WTC11 (cell line): Measurements from ENCODE around the gene RASSF3. TPM values are rescaled to one million over a fixed set of nuclear protein-coding genes. Genes with fewer than 3 reads are reported as not detected.

Experiments used
- ATAC-seq: fragments of 200-7000 bp; cut with Tn5 transposase; 2 replicates; pipeline ENCODE4 v1.10.0; 2021; ENCODE audit warnings: mild to moderate bottlenecking, moderate library complexity
- CTCF ChIA-PET: fragments of 300-600 bp; sonication (Branson Sonifier 250); formaldehyde crosslinking; loops from one replicate; lab custom pipeline; 2021; ENCODE audit warnings: antibody characterized with exemption; lab: Charles Lee
- POLR2A ChIA-PET: fragments of 350-600 bp; sonication (Branson Sonifier 250); formaldehyde crosslinking; loops from one replicate; lab custom pipeline; 2021; ENCODE audit warnings: antibody characterized with exemption; lab: Charles Lee
- DNase-seq: peaks from one replicate; pipeline ENCODE4 v3.0.0; 2021; ENCODE audit warnings: low spot score
- H3K27ac Mint-ChIP-seq: 2 replicates; pipeline ENCODE4 v1.8.0; 2021; ENCODE audit warnings: mixed read lengths
- H3K27me3 Mint-ChIP-seq: 2 replicates; pipeline ENCODE4 v1.8.0; 2021; ENCODE audit warnings: low read depth, mild to moderate bottlenecking, moderate library complexity, mixed read lengths
- H3K36me3 Mint-ChIP-seq: 2 replicates; pipeline ENCODE4 v1.8.0; 2021; ENCODE audit warnings: mixed read lengths
- H3K4me1 Mint-ChIP-seq: 2 replicates; pipeline ENCODE4 v1.8.0; 2022; ENCODE audit warnings: mixed read lengths
- H3K4me3 Mint-ChIP-seq: 2 replicates; pipeline ENCODE4 v1.8.0; 2021; ENCODE audit warnings: mild to moderate bottlenecking, moderate library complexity, mixed read lengths
- H3K9me3 Mint-ChIP-seq: 2 replicates; pipeline ENCODE4 v1.8.0; 2021; ENCODE audit warnings: mixed read lengths
- ELF4 ChIP-seq: sonication (generic); formaldehyde crosslinking; IDR thresholded peaks from 2 replicates; pipeline ENCODE4 v1.8.1; 2022; ENCODE audit warnings: low read depth, mild to moderate bottlenecking, moderate library complexity, missing genetic modification reagents
- GABPB1 ChIP-seq: sonication (generic); formaldehyde crosslinking; IDR thresholded peaks from 2 replicates; pipeline ENCODE4 v1.8.1; 2023; ENCODE audit warnings: mild to moderate bottlenecking, missing genetic modification reagents
- NFATC4 ChIP-seq: fragments of 250-450 bp; sonication (Bioruptor Pico); IDR thresholded peaks from 2 replicates; pipeline ENCODE4 v1.9.0; 2021; ENCODE audit warnings: mild to moderate bottlenecking
- RELA ChIP-seq: sonication (generic); formaldehyde crosslinking; IDR thresholded peaks from 2 replicates; pipeline ENCODE4 v1.8.1; 2022; ENCODE audit warnings: missing genetic modification reagents, mild to moderate bottlenecking, borderline replicate concordance
- ZNF219 ChIP-seq: sonication (generic); formaldehyde crosslinking; IDR thresholded peaks from 2 replicates; pipeline ENCODE4 v1.8.0; 2023; ENCODE audit warnings: missing genetic modification reagents, mild to moderate bottlenecking, borderline replicate concordance
- ZNF416 ChIP-seq: fragments of 250-450 bp; sonication (Bioruptor Pico); IDR thresholded peaks from 2 replicates; pipeline ENCODE4 v1.9.0; 2021; ENCODE audit warnings: mild to moderate bottlenecking, inconsistent platforms
- ZNF423 ChIP-seq: fragments of 250-450 bp; sonication (Bioruptor Pico); IDR thresholded peaks from 2 replicates; pipeline ENCODE4 v2.1.2; 2022; ENCODE audit warnings: mild to moderate bottlenecking, moderate library complexity
- total RNA-seq: library from RNA; stranded (reverse); gene quantifications from 3 replicates; pipeline ENCODE4 v1.2.3, GENCODE V29; 2021
- TF ChIP-seq, protein P1 (sequence below): sonication (generic); formaldehyde crosslinking; IDR thresholded peaks from 2 replicates; pipeline ENCODE4 v1.8.1; 2023; ENCODE audit warnings: mild to moderate bottlenecking, missing genetic modification reagents, borderline replicate concordance
- TF ChIP-seq, protein P2 (sequence below): sonication (generic); formaldehyde crosslinking; IDR thresholded peaks from 2 replicates; pipeline ENCODE4 v1.8.1; 2022; ENCODE audit warnings: mild to moderate bottlenecking, missing genetic modification reagents, moderate library complexity, borderline replicate concordance
- TF ChIP-seq, protein P3 (sequence below): sonication (generic); formaldehyde crosslinking; IDR thresholded peaks from 2 replicates; pipeline ENCODE4 v1.8.0; 2023; ENCODE audit warnings: missing genetic modification reagents
- TF ChIP-seq, protein P4 (sequence below): fragments of 250-450 bp; sonication (Bioruptor Pico); IDR thresholded peaks from 2 replicates; pipeline ENCODE4 v1.9.0; 2021; ENCODE audit warnings: mild to moderate bottlenecking
- TF ChIP-seq, protein P5 (sequence below): sonication (generic); formaldehyde crosslinking; IDR thresholded peaks from 2 replicates; pipeline ENCODE4 v1.8.0; 2023; ENCODE audit warnings: mild to moderate bottlenecking, missing genetic modification reagents
- TF ChIP-seq, protein P6 (sequence below): fragments of 250-450 bp; sonication (Bioruptor Pico); IDR thresholded peaks from 2 replicates; pipeline ENCODE4 v1.8.0; 2021; ENCODE audit warnings: mild to moderate bottlenecking
- TF ChIP-seq, protein P7 (sequence below): sonication (generic); formaldehyde crosslinking; IDR thresholded peaks from 2 replicates; pipeline ENCODE4 v1.8.0; 2022; ENCODE audit warnings: mild to moderate bottlenecking, missing genetic modification reagents
- TF ChIP-seq, protein P8 (sequence below): sonication (generic); formaldehyde crosslinking; conservative IDR thresholded peaks from 2 replicates; pipeline ENCODE4 v1.8.1; 2023; ENCODE audit warnings: mild to moderate bottlenecking, low read depth, missing genetic modification reagents, moderate library complexity
- TF ChIP-seq, protein P9 (sequence below): sonication (generic); formaldehyde crosslinking; conservative IDR thresholded peaks from 2 replicates; pipeline ENCODE4 v1.8.1; 2022; ENCODE audit warnings: mild to moderate bottlenecking, missing genetic modification reagents
- TF ChIP-seq, protein P10 (sequence below): fragments of 250-450 bp; sonication (Bioruptor Pico); IDR thresholded peaks from 2 replicates; pipeline ENCODE4 v1.9.0; 2021; ENCODE audit warnings: moderate library complexity, mild to moderate bottlenecking, inconsistent platforms, borderline replicate concordance

Gene RASSF3
- total RNA-seq, 1 experiment from 2014 or later = 54.7 TPM

DNA sequence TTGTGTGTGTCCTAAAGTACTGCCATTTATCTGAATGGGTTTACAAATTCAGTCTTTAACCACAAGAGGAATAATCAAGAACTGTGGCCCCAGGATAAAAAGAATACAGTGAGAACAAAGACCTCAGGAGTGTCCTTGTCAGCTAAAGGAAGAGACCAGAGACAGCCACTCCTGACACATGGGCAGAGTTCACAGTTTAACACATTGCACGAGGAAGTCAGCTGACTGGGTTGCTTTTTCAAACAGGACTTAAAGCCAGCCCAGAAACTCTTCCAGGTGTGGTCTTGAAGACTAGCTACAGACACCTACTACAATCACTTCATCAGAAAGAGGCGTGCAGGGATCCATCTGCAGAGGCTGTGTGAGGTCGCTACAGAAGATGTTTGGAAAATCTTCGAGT lies 106.1 kb downstream of the RASSF3 start (continued):
- TF ChIP-seq, protein P1, sequence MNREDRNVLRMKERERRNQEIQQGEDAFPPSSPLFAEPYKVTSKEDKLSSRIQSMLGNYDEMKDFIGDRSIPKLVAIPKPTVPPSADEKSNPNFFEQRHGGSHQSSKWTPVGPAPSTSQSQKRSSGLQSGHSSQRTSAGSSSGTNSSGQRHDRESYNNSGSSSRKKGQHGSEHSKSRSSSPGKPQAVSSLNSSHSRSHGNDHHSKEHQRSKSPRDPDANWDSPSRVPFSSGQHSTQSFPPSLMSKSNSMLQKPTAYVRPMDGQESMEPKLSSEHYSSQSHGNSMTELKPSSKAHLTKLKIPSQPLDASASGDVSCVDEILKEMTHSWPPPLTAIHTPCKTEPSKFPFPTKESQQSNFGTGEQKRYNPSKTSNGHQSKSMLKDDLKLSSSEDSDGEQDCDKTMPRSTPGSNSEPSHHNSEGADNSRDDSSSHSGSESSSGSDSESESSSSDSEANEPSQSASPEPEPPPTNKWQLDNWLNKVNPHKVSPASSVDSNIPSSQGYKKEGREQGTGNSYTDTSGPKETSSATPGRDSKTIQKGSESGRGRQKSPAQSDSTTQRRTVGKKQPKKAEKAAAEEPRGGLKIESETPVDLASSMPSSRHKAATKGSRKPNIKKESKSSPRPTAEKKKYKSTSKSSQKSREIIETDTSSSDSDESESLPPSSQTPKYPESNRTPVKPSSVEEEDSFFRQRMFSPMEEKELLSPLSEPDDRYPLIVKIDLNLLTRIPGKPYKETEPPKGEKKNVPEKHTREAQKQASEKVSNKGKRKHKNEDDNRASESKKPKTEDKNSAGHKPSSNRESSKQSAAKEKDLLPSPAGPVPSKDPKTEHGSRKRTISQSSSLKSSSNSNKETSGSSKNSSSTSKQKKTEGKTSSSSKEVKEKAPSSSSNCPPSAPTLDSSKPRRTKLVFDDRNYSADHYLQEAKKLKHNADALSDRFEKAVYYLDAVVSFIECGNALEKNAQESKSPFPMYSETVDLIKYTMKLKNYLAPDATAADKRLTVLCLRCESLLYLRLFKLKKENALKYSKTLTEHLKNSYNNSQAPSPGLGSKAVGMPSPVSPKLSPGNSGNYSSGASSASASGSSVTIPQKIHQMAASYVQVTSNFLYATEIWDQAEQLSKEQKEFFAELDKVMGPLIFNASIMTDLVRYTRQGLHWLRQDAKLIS = no peak
- TF ChIP-seq, all 79 proteins: peak for 0

DNA sequence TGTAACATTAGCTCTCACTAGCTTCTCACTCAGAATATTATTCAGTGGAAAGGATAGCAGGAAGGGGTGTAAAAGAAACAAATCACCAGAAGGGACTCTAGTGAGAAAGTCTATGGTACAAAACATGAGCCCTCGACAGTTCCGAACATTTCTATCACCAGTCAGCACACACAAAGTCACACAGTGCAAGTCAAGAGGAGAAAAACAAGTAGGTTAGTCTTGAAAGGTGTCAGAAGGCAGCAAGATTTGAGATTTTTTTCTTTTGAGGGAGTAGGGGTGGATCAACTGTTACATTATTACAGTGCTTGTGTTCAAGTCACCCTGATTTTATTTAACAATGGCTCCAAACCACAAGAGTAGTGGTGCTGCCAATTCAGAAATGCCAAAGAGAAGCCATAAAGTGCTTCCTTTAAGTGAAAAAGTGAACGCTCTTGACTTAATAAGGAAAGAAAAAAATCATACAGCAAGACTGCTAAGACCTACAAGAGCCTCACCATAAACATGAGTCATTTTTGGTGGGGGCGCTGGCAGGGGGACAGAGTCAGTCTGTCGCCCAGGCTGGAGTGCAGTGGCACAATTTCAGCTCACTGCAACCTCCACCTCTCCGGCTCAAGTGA lies 106.7 kb downstream of the RASSF3 start:
- no peaks in the 10 kb centered on the region for H3K27me3 Mint-ChIP-seq
- ATAC-seq = no peak
- no peak overlapping the region for H3K4me3 Mint-ChIP-seq
- no peak overlapping the region for H3K27ac Mint-ChIP-seq
- H3K36me3 Mint-ChIP-seq = peaks cover 30% of the 10 kb centered on the region
- DNase-seq = no peak
- CTCF ChIA-PET = no interaction called here
- H3K4me1 Mint-ChIP-seq = no peaks in the 10 kb centered on the region
- POLR2A ChIA-PET = no interaction called here
- no peaks in the 10 kb centered on the region for H3K9me3 Mint-ChIP-seq
- TF ChIP-seq RELA (CRISPR knock-in tag) (no peak), ZNF423 (CRISPR knock-in tag) (no peak), NFATC4 (no peak), GABPB1 (no peak), ZNF219 (CRISPR knock-in tag) (no peak), ELF4 (CRISPR knock-in tag) (no peak), ZNF416 (CRISPR knock-in tag) (no peak)
- TF ChIP-seq, protein P2, sequence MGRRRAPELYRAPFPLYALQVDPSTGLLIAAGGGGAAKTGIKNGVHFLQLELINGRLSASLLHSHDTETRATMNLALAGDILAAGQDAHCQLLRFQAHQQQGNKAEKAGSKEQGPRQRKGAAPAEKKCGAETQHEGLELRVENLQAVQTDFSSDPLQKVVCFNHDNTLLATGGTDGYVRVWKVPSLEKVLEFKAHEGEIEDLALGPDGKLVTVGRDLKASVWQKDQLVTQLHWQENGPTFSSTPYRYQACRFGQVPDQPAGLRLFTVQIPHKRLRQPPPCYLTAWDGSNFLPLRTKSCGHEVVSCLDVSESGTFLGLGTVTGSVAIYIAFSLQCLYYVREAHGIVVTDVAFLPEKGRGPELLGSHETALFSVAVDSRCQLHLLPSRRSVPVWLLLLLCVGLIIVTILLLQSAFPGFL = no peak
- TF ChIP-seq, protein P3, sequence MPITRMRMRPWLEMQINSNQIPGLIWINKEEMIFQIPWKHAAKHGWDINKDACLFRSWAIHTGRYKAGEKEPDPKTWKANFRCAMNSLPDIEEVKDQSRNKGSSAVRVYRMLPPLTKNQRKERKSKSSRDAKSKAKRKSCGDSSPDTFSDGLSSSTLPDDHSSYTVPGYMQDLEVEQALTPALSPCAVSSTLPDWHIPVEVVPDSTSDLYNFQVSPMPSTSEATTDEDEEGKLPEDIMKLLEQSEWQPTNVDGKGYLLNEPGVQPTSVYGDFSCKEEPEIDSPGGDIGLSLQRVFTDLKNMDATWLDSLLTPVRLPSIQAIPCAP (CRISPR knock-in tag) = no peak
- TF ChIP-seq, protein P4, sequence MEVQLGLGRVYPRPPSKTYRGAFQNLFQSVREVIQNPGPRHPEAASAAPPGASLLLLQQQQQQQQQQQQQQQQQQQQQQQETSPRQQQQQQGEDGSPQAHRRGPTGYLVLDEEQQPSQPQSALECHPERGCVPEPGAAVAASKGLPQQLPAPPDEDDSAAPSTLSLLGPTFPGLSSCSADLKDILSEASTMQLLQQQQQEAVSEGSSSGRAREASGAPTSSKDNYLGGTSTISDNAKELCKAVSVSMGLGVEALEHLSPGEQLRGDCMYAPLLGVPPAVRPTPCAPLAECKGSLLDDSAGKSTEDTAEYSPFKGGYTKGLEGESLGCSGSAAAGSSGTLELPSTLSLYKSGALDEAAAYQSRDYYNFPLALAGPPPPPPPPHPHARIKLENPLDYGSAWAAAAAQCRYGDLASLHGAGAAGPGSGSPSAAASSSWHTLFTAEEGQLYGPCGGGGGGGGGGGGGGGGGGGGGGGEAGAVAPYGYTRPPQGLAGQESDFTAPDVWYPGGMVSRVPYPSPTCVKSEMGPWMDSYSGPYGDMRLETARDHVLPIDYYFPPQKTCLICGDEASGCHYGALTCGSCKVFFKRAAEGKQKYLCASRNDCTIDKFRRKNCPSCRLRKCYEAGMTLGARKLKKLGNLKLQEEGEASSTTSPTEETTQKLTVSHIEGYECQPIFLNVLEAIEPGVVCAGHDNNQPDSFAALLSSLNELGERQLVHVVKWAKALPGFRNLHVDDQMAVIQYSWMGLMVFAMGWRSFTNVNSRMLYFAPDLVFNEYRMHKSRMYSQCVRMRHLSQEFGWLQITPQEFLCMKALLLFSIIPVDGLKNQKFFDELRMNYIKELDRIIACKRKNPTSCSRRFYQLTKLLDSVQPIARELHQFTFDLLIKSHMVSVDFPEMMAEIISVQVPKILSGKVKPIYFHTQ (CRISPR knock-in tag) = no peak
- TF ChIP-seq, protein P5, sequence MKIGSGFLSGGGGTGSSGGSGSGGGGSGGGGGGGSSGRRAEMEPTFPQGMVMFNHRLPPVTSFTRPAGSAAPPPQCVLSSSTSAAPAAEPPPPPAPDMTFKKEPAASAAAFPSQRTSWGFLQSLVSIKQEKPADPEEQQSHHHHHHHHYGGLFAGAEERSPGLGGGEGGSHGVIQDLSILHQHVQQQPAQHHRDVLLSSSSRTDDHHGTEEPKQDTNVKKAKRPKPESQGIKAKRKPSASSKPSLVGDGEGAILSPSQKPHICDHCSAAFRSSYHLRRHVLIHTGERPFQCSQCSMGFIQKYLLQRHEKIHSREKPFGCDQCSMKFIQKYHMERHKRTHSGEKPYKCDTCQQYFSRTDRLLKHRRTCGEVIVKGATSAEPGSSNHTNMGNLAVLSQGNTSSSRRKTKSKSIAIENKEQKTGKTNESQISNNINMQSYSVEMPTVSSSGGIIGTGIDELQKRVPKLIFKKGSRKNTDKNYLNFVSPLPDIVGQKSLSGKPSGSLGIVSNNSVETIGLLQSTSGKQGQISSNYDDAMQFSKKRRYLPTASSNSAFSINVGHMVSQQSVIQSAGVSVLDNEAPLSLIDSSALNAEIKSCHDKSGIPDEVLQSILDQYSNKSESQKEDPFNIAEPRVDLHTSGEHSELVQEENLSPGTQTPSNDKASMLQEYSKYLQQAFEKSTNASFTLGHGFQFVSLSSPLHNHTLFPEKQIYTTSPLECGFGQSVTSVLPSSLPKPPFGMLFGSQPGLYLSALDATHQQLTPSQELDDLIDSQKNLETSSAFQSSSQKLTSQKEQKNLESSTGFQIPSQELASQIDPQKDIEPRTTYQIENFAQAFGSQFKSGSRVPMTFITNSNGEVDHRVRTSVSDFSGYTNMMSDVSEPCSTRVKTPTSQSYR (CRISPR knock-in tag) = no peak
- TF ChIP-seq, protein P6, sequence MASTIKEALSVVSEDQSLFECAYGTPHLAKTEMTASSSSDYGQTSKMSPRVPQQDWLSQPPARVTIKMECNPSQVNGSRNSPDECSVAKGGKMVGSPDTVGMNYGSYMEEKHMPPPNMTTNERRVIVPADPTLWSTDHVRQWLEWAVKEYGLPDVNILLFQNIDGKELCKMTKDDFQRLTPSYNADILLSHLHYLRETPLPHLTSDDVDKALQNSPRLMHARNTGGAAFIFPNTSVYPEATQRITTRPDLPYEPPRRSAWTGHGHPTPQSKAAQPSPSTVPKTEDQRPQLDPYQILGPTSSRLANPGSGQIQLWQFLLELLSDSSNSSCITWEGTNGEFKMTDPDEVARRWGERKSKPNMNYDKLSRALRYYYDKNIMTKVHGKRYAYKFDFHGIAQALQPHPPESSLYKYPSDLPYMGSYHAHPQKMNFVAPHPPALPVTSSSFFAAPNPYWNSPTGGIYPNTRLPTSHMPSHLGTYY (CRISPR knock-in tag) = no peak
- TF ChIP-seq, protein P7, sequence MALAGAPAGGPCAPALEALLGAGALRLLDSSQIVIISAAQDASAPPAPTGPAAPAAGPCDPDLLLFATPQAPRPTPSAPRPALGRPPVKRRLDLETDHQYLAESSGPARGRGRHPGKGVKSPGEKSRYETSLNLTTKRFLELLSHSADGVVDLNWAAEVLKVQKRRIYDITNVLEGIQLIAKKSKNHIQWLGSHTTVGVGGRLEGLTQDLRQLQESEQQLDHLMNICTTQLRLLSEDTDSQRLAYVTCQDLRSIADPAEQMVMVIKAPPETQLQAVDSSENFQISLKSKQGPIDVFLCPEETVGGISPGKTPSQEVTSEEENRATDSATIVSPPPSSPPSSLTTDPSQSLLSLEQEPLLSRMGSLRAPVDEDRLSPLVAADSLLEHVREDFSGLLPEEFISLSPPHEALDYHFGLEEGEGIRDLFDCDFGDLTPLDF (CRISPR knock-in tag) = no peak
- TF ChIP-seq, protein P8, sequence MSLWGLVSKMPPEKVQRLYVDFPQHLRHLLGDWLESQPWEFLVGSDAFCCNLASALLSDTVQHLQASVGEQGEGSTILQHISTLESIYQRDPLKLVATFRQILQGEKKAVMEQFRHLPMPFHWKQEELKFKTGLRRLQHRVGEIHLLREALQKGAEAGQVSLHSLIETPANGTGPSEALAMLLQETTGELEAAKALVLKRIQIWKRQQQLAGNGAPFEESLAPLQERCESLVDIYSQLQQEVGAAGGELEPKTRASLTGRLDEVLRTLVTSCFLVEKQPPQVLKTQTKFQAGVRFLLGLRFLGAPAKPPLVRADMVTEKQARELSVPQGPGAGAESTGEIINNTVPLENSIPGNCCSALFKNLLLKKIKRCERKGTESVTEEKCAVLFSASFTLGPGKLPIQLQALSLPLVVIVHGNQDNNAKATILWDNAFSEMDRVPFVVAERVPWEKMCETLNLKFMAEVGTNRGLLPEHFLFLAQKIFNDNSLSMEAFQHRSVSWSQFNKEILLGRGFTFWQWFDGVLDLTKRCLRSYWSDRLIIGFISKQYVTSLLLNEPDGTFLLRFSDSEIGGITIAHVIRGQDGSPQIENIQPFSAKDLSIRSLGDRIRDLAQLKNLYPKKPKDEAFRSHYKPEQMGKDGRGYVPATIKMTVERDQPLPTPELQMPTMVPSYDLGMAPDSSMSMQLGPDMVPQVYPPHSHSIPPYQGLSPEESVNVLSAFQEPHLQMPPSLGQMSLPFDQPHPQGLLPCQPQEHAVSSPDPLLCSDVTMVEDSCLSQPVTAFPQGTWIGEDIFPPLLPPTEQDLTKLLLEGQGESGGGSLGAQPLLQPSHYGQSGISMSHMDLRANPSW (CRISPR knock-in tag) = no peak
- TF ChIP-seq, protein P9, sequence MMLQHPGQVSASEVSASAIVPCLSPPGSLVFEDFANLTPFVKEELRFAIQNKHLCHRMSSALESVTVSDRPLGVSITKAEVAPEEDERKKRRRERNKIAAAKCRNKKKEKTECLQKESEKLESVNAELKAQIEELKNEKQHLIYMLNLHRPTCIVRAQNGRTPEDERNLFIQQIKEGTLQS = no peak
- TF ChIP-seq, protein P10, sequence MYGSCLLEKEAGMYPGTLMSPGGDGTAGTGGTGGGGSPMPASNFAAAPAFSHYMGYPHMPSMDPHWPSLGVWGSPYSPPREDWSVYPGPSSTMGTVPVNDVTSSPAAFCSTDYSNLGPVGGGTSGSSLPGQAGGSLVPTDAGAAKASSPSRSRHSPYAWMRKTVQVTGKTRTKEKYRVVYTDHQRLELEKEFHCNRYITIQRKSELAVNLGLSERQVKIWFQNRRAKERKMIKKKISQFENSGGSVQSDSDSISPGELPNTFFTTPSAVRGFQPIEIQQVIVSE (CRISPR knock-in tag) = no peak
